ENCODE data around the gene CLCN6. TPM values are rescaled to one million over a fixed set of nuclear protein-coding genes. Genes with fewer than 3 reads are reported as not detected.
A peak's percentile ranks its signal among the peaks of the same experiment; 100 is the strongest.

Gene CLCN6
- total RNA-seq, 4 donors from 2014 or later, result 24.3 to 30.3 (median 25.6) TPM

GRCh38 chr1:11807133-11807532 lies 1.1 kb downstream of the CLCN6 start:
- DNase-seq (ENCODE audit: low spot score in 2 of 2), result no peak
- TF ChIP-seq POLR2A (IDR thresholded peaks at IDR 0.05), result no peak
- peaks cover 0 to 35% (median 0%) of the 10 kb centered on the region in 3 donors for H3K36me3 ChIP-seq
- H3K27ac ChIP-seq, result peak overlapping the region; percentile 94 to 99 (median 97)
- H3K9me3 ChIP-seq, result no peaks in the 10 kb centered on the region
- WGBS, 2 donors, result 35 to 48% methylated on average over 2 of the region's 2 CpGs
- no peaks in the 10 kb centered on the region for H3K27me3 ChIP-seq
- peaks cover 0 to 60% (median 31%) of the 10 kb centered on the region in 4 donors for H3K4me1 ChIP-seq
- peak overlapping the region; percentile 62 to 89 (median 78) for H3K4me3 ChIP-seq

GRCh38 chr1:11813021-11813420 lies 7.0 kb downstream of the CLCN6 start:
- Histone ChIP-seq H3K9me3 (no peaks in the 10 kb centered on the region), H3K36me3 (peaks cover 3 to 85% (median 9%) of the 10 kb centered on the region in 3 donors), H3K4me1 (peaks cover 0 to 15% (median 2%) of the 10 kb centered on the region in 4 donors), H3K27me3 (no peaks in the 10 kb centered on the region), H3K27ac (no peak overlapping the region), H3K4me3 (no peak overlapping the region)
- no peak for DNase-seq (ENCODE audit: low spot score in 2 of 2)
- WGBS, 2 donors, result 83 to 92% methylated on average over 5 of the region's 5 CpGs
- TF ChIP-seq POLR2A (IDR thresholded peaks at IDR 0.05) (no peak), EP300 (IDR thresholded peaks at IDR 0.05) (no peak)
- TF ChIP-seq, protein P1, sequence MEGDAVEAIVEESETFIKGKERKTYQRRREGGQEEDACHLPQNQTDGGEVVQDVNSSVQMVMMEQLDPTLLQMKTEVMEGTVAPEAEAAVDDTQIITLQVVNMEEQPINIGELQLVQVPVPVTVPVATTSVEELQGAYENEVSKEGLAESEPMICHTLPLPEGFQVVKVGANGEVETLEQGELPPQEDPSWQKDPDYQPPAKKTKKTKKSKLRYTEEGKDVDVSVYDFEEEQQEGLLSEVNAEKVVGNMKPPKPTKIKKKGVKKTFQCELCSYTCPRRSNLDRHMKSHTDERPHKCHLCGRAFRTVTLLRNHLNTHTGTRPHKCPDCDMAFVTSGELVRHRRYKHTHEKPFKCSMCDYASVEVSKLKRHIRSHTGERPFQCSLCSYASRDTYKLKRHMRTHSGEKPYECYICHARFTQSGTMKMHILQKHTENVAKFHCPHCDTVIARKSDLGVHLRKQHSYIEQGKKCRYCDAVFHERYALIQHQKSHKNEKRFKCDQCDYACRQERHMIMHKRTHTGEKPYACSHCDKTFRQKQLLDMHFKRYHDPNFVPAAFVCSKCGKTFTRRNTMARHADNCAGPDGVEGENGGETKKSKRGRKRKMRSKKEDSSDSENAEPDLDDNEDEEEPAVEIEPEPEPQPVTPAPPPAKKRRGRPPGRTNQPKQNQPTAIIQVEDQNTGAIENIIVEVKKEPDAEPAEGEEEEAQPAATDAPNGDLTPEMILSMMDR (IDR thresholded peaks at IDR 0.05), result no peak

GRCh38 chr1:11817192-11817591 lies 11.2 kb downstream of the CLCN6 start:
- Histone ChIP-seq H3K27ac (no peak overlapping the region), H3K9me3 (no peaks in the 10 kb centered on the region), H3K27me3 (no peaks in the 10 kb centered on the region), H3K36me3 (peaks cover 3 to 88% (median 9%) of the 10 kb centered on the region in 3 donors), H3K4me1 (no peaks in the 10 kb centered on the region), H3K4me3 (no peak overlapping the region)
- TF ChIP-seq EP300 (IDR thresholded peaks at IDR 0.05) (no peak), POLR2A (IDR thresholded peaks at IDR 0.05) (no peak)
- TF ChIP-seq, protein P1 (IDR thresholded peaks at IDR 0.05), result no peak
- no peak for DNase-seq (ENCODE audit: low spot score in 2 of 2)
- 90 to 95% methylated on average over 12 of the region's 12 CpGs for WGBS, 2 donors

GRCh38 chr1:11822091-11822490 lies 16.1 kb downstream of the CLCN6 start:
- Histone ChIP-seq H3K27ac (no peak overlapping the region), H3K27me3 (no peaks in the 10 kb centered on the region), H3K9me3 (no peaks in the 10 kb centered on the region), H3K36me3 (peaks cover 0 to 97% (median 4%) of the 10 kb centered on the region in 3 donors), H3K4me3 (no peak overlapping the region), H3K4me1 (no peaks in the 10 kb centered on the region)
- DNase-seq (ENCODE audit: low spot score in 2 of 2), result no peak
- whole genome bisulfite sequencing, 2 donors, result 67 to 86% methylated on average over 3 of the region's 3 CpGs
- TF ChIP-seq, protein P1 (IDR thresholded peaks at IDR 0.05), result no peak
- TF ChIP-seq POLR2A (IDR thresholded peaks at IDR 0.05) (no peak), EP300 (IDR thresholded peaks at IDR 0.05) (no peak)

- 88 to 90% methylated on average over 17 of the region's 17 CpGs for WGBS, 2 donors
- TF ChIP-seq, protein P1 (IDR thresholded peaks at IDR 0.05), result no peak
- TF ChIP-seq POLR2A (IDR thresholded peaks at IDR 0.05) (no peak), EP300 (IDR thresholded peaks at IDR 0.05) (no peak)
- no peaks in the 10 kb centered on the region for H3K4me1 ChIP-seq
- H3K36me3 ChIP-seq, result peaks cover 0 to 97% (median 9%) of the 10 kb centered on the region in 3 donors
- no peaks in the 10 kb centered on the region for H3K27me3 ChIP-seq
- H3K4me3 ChIP-seq, result no peak overlapping the region
- DNase-seq (ENCODE audit: low spot score in 2 of 2), result no peak
- no peak overlapping the region for H3K27ac ChIP-seq
- H3K9me3 ChIP-seq, result no peaks in the 10 kb centered on the region
Measured at GRCh38 chr1:11823366-11824137, 17.6 kb downstream of the CLCN6 start.
